Osteoblast (primary cell): Measurements from ENCODE around the gene LTN1. TPM values are rescaled to one million over a fixed set of nuclear protein-coding genes. Genes with fewer than 3 reads are reported as not detected.

Experiments used
- DNase-seq: peaks from one replicate; pipeline ENCODE4 v3.0.0; 2011; ENCODE audit warnings: low spot score, mixed read lengths; ENCODE audit not compliant: insufficient read length; ENCODE audit errors: missing footprints
- H2AFZ ChIP-seq: 2 replicates; pipeline ENCODE4 v1.6.0; 2011; ENCODE audit warnings: mild to moderate bottlenecking, low read length
- H3K27ac ChIP-seq: 2 replicates; pipeline ENCODE4 v1.5.1; 2011; ENCODE audit warnings: mild to moderate bottlenecking, low read depth, low read length, moderate library complexity
- H3K27me3 ChIP-seq: 2 replicates; pipeline ENCODE4 v1.6.0; 2012; ENCODE audit warnings: mild to moderate bottlenecking, control low read depth, inconsistent platforms, low read length, moderate library complexity; ENCODE audit not compliant: insufficient read depth
- H3K36me3 ChIP-seq: 2 replicates; pipeline ENCODE4 v1.5.1; 2011; ENCODE audit warnings: mild to moderate bottlenecking, low read length, control low read depth, moderate library complexity; ENCODE audit not compliant: insufficient read depth
- H3K4me1 ChIP-seq: 2 replicates; pipeline ENCODE4 v1.5.1; 2011; ENCODE audit warnings: mild to moderate bottlenecking, low read length, control low read depth, moderate library complexity; ENCODE audit not compliant: insufficient read depth
- H3K4me2 ChIP-seq: 2 replicates; pipeline ENCODE4 v1.6.0; 2011; ENCODE audit warnings: mild to moderate bottlenecking, low read length; ENCODE audit not compliant: insufficient read depth
- H3K4me3 ChIP-seq: fragments of 200-600 bp; sonication (generic); 3 replicates; pipeline ENCODE4 v1.5.1; 2012; ENCODE audit warnings: mild to moderate bottlenecking, low read length, inconsistent platforms; ENCODE audit not compliant: insufficient read depth
- H3K79me2 ChIP-seq: 2 replicates; pipeline ENCODE4 v1.6.0; 2012; ENCODE audit warnings: mild to moderate bottlenecking, low read length, control low read depth, inconsistent platforms; ENCODE audit not compliant: insufficient read depth
- H3K9me3 ChIP-seq: 2 replicates; pipeline ENCODE4 v1.5.1; 2011; ENCODE audit warnings: low read depth, low read length, control low read depth
- H4K20me1 ChIP-seq: 2 replicates; pipeline ENCODE4 v1.6.0; 2012; ENCODE audit warnings: mild to moderate bottlenecking, low read length, control low read depth; ENCODE audit not compliant: insufficient read depth
- CTCF ChIP-seq: IDR thresholded peaks from 2 replicates; pipeline ENCODE4 v1.5.1; 2011; ENCODE audit warnings: mild to moderate bottlenecking, low read depth, low read length, moderate library complexity; ENCODE audit errors: extremely low read depth
- total RNA-seq: library from RNA; depleted of rRNA; stranded (reverse); fragments of >200 nt; gene quantifications from 2 replicates; pipeline ENCODE4 v1.2.3, GENCODE V29; 2012

LTN1 gene
- total RNA-seq, 1 donor = 27.5 TPM

- Histone ChIP-seq H3K9me3 (no peaks in the 10 kb centered on the region), H3K79me2 (no peaks in the 10 kb centered on the region), H3K4me1 (peaks cover 13% of the 10 kb centered on the region), H3K27ac (no peak overlapping the region), H3K4me2 (no peak overlapping the region), H3K4me3 (no peak overlapping the region), H3K36me3 (peaks cover 42% of the 10 kb centered on the region), H2AFZ (no peak overlapping the region), H4K20me1 (no peaks in the 10 kb centered on the region), H3K27me3 (no peaks in the 10 kb centered on the region)
- no peak for TF ChIP-seq CTCF
- no peak for DNase-seq
Observed at GRCh38 chr21:28962465-28962864, 30.2 kb downstream of the LTN1 start.

GRCh38 chr21:28961927-28962326, 30.8 kb downstream of the LTN1 start:
- no peaks in the 10 kb centered on the region for H4K20me1 ChIP-seq
- H3K4me2 ChIP-seq = no peak overlapping the region
- H3K9me3 ChIP-seq = no peaks in the 10 kb centered on the region
- H3K36me3 ChIP-seq = peaks cover 44% of the 10 kb centered on the region
- no peak for DNase-seq
- no peak for TF ChIP-seq CTCF
- no peaks in the 10 kb centered on the region for H3K79me2 ChIP-seq
- H3K4me3 ChIP-seq = no peak overlapping the region
- peaks cover 13% of the 10 kb centered on the region for H3K4me1 ChIP-seq
- H2AFZ ChIP-seq = no peak overlapping the region
- H3K27ac ChIP-seq = no peak overlapping the region
- H3K27me3 ChIP-seq = no peaks in the 10 kb centered on the region

GRCh38 chr21:28960245-28960644, 32.4 kb downstream of the LTN1 start:
- Histone ChIP-seq H3K9me3 (no peaks in the 10 kb centered on the region), H2AFZ (no peak overlapping the region), H3K4me3 (no peak overlapping the region), H3K27ac (peak overlapping the region; percentile 80), H3K36me3 (peaks cover 38% of the 10 kb centered on the region), H3K79me2 (no peaks in the 10 kb centered on the region), H4K20me1 (no peaks in the 10 kb centered on the region), H3K27me3 (no peaks in the 10 kb centered on the region), H3K4me1 (peaks cover 13% of the 10 kb centered on the region), H3K4me2 (no peak overlapping the region)
- no peak for DNase-seq
- TF ChIP-seq CTCF = no peak

GRCh38 chr21:28959367-28960099, 33.1 kb downstream of the LTN1 start:
- no peak overlapping the region for H2AFZ ChIP-seq
- H3K27ac ChIP-seq = peak overlapping the region; percentile 80
- H3K4me2 ChIP-seq = peak overlapping the region; percentile 50

More at GRCh38 chr21:28959367-28960099, 33.1 kb downstream of the LTN1 start:
- Histone ChIP-seq H4K20me1 (no peaks in the 10 kb centered on the region), H3K36me3 (peaks cover 38% of the 10 kb centered on the region), H3K9me3 (no peaks in the 10 kb centered on the region), H3K4me1 (peaks cover 13% of the 10 kb centered on the region), H3K27me3 (no peaks in the 10 kb centered on the region), H3K4me3 (no peak overlapping the region), H3K79me2 (peaks cover 4% of the 10 kb centered on the region)
- DNase-seq = no peak
- no peak for TF ChIP-seq CTCF
